NCI-H2196 (cell line): Measurements from ENCODE around the gene ZNG1B.
"Not testable (repeated sequence)": the region's sequence is repeated elsewhere in the genome, so short reads cannot be mapped to it uniquely, and the experiment has no call there.

Source experiments
- DNase-seq: peaks from one replicate; lab custom pipeline; 2025; ENCODE audit not compliant: unreplicated experiment; lab: John Stamatoyannopoulos, UW

The ZNG1B gene

DNA sequence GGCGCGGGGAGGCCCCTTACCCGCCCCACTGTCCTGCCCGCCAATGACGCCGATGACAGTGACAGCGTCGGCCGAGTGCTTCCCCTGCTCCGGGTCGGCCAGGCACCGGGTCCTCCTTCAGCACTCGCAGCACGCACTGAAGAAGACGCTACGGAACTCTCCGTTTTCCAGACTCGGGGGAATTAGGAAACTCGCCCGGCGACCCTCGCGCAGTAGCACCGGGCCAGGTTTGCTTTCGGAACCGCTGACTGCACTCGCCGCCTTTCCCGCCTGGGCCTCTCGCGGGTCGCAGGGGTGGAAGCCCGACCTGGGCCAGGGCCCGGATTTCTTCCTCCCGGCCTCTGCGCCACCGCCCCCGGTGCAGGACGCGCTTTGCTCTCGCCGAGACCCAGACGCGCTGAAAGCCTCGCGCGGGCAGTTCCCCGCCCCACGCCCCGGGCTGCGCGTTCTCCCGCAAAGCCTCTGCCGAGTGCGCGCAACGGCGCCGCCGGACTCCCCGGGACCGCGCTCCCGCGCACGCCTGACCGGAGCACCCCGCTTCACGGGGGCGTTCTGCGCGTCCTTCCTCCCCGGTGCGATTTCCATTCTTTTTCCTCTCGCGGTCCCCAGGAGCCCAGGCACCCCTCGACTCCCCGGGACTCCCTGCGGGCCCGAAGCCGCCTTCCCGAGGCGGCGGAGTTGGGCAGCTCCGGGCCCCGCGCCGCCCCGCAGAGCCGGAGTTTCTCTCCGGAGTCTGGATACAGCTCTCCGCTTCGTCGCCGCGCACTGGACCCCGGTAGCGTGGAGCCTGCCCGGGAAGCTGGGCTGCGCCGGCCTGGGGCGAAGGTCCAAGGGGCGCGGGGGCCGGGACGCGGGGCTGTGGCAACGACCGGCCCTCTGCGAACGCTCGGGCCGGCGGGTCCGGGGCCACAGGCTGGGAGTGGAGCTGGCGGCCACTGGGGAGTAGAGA, 65.9 kb downstream of the ZNG1B start:
- DNase-seq: not testable (repeated sequence)

DNA sequence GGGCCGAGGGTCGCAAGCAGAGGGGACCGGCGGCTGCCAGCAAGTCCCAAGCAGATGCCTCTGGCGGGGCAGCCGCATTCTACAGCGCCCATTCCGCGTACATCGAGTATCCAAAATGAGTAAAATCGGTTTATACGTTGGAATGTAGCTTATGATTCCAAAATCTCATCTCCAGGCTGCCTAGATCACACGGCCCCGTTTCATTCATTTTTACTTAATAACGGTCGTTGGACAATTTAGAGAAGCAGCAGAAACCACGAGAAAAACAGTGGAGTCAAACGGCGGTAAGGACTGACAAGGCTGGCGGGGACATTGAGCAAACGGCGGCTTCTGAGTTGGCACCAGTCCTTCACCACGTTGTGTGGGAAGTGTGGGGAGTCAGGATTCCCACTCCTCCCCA, 66.6 kb downstream of the ZNG1B start:
- DNase-seq: not testable (repeated sequence)

DNA sequence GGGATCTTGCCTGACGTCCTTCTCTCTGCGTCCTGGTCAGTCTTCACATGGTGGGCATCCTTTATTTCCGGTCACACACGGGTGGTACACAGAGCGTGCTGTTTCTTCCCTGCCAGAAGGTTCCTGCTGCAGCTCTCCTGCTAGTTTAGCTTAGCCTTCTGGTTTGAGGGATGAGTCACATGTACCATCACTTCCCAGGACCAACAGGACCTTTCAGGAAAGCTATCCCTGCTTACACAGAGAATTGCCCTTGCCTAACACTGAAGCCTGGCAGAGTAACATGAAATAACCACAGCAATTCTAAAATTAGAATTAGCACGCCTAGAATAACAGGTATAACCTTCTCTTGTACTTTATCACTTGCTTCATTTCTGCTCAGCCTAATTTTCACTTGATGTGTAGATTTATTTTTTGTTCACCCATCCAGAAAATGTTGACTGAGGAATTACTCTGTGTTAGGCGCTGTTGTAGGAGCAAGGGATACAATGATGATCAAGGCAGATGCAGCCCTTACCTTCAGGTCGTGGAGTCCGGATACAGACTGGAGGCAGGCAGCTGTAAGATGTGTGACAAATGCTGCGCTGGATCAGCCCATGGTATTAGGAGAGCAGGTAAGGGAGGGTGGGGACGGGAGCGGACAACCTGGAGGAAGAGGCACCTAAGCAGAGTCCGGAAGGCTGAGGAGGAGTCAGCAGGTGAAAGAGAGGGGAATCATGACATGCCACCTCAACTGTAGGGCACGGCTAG, 70.1 kb downstream of the ZNG1B start:
- not testable (repeated sequence) for DNase-seq

DNA sequence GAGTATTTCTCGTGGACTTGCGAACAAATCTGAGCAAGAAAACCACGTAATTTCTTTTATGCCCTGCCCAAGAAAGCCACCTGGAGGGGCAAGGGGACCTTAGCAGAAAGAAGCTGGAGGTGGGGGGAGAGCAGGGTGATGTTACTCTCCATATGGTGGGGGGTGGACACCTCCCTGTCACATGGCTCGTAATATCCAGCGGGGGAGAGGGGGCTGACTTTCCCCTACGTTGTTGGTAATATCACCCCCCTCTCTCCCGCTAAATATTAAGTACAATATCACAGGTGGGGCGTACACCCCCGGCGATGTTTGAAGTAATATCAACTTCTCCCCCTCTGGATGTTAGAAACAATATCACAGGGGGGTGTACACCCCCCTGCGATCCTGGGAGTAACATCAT, 70.7 kb downstream of the ZNG1B start:
- not testable (repeated sequence) for DNase-seq

DNA sequence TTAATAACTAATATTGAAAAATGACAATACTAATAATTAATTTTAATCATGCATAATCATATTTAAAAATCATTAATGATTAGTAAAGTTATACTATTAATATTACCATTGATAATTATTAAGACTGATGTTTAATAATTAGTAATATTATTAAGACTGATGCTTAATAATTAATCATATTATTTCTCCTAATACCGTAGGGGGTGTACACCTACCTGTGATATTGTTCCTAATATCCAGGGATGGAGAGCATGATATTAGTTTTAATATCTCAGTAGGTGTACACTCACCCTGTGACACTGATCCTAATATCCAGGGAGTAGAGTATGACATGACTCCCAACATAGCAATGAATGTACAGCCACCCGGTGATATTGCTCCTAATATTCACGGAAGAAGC, 73.4 kb downstream of the ZNG1B start:
- not testable (repeated sequence) for DNase-seq

DNA sequence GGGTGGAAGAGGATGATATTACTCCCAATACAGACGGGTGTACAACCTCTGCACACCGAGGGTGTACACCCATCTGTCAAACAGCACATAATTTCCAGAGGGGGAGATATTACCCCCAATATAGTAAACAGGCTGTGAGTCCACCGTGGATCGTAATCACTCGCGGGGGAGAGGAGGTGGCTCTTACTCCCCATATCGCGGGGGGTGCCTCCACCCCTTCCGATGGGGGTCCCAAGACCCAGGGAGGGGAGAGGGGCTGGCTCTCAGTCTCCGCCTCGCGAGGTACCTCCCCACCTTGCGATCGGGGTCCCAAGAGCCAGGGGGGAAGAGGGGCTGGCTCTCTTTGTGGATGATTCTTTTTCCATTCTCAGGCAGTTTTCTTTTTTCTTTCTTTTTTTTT, 74.4 kb downstream of the ZNG1B start:
- not testable (repeated sequence) for DNase-seq

DNA sequence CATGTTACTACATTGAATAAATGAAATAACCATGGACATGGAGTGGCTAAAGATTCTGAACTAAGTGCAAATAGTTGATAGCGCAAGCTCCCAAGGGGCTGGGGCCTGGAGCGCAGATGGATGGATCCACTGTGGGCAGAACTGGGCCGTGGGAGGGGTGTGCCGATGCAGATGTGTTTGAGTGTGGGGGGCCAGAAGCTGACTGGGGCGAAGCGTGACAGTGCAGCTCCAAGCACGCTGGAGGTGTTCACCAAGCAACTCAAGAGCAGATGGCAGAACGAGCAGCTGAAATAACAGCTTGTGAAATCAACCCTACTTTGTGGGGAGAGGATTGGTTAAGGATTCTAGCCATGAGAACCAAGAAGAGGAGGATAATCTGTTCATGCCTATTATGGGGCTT, 78.0 kb downstream of the ZNG1B start:
- DNase-seq: not testable (repeated sequence)

DNA sequence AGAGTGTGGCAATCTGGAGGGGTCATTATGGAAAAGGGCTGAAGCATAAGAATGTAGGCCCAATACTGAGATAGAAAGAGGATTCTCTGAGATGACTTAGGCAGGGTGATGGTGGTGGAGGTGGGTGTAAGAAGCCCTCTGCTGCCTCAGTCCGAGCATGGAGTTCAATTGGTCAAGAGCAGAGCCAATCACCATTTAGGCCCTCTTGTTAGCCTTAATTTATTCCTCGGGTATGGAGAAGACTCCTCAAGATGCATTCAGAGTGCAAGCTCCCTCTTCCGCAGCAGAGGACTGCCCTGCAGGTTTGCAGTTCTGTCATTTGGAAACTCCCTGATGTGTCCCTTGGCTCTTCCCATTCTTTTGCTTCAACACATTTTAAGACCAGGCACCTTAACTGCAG, 78.5 kb downstream of the ZNG1B start:
- DNase-seq: not testable (repeated sequence)

DNA sequence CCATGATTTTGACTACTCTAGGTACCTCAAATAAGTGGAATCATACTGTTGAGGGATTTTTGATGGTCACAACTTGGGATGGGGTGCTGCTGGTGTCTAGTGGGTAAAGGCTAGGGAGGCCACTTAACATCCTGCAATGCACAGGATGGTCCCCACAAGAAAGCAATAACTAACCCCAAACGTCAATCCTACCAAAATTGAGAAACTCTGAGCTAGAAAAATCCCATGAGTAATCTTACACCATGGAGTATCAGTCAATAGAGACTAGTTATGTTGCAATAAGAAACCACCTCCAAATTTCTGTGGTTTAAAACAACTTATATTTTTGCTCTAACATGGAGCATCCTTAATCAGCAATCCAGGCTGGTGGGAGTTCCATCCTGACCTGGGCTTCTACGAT, 79.5 kb downstream of the ZNG1B start:
- DNase-seq: not testable (repeated sequence)

DNA sequence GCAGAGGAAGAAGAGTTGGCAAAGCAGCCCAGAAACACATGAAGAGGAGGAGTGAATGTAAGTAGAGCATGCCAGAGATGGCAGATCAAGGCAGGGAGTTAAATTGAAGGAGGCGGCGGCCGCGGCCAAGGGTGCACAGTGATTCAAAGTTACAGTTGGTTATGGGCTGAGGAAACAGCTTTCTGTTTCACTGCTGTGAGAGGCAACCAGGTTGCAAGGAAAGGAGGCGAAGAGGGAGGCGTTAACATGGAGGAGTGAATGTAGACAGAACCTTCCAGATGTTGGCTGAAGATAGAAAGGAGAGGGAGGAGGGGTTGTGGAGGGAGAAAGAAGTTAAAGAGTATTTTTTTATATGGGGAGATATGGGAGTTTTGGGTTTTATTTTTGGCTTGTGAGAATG, 83.3 kb downstream of the ZNG1B start:
- not testable (repeated sequence) for DNase-seq

DNA sequence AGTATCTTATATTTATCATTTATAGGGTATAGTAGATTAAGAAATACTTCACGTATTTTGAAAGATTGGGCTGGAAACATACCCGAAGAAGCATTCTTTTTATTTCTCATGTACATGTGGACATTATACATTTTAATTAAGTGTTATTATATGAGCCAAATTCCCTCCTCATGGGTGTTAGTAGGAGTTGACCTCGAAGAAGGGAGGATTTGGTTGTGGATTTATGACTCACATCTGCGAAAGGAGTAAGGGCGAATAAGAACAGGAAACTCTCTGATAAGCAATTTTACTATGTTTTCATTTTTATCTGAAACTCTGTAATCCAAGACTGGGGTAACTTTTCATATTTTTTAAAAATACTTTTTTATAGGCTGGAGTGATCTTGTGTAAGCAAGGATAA, 84.0 kb downstream of the ZNG1B start:
- not testable (repeated sequence) for DNase-seq

DNA sequence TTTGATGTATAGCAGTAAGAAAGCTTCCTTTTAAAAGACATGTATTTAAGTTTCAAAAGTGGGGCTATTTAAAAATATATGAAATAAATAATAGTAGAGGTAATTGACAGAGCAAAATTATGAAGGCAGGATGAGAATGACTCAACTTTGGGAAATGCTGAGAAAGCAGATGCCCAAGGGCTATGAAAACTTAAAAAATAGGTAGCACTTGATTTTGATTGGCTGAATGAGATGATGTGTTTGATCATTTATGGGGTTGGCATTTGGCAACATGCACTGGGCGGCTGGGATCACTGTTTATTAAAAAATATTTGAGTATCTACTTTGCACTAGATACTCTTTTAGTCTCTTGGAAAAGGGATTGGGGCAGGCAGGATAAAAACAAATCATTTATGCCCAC, 87.5 kb downstream of the ZNG1B start:
- not testable (repeated sequence) for DNase-seq

DNA sequence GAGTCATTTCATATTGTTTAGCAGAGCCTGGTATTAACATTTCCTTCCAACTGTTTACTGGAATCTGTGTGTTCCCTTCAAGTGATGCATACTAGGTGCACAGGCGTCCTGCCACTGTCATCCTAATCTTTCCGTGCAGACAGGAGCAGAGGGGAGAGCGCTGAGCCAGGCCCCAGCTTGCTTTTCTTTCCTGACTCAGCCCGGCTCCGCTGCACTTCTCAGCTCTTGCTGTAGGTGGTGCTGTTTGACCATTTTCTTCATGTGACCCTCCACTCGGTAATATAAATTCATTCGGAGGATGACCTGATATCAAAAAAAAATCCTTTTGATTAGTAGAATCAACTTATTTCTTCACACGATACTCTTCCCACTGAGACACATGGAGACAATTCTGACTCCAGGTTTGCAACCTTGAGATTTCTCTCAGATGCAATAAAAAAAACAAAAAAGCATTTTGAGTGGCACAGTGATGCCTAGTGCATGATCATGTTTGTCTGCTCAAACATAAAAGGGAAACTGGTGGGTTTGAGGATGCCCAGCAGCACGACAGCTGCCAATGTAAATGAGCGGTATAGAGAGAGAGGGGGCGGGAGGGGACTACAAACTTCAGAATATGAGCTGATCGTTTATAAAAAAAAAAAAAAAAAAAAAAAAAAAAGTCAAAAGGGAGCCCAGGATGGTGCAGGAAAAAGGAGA, 90.0 kb downstream of the ZNG1B start:
- not testable (repeated sequence) for DNase-seq

DNA sequence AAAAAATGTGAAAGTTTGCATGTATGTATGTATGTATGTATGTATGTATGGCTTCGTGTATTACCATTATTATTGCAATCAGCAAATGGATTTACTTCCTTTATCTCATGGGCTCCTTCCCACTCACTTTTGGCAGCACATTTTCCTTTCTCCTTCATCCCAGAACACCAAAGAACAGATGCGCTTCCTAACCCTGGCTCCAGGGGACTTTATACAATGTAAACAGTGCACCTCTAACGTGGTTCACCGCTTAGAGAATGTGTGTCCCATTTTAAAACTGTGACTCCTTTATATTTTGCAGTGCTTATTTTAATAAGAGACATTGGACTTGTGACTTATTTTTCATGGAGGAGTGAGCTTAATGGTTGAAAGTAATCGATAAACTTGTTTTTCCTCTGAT, 90.6 kb downstream of the ZNG1B start:
- not testable (repeated sequence) for DNase-seq

DNA sequence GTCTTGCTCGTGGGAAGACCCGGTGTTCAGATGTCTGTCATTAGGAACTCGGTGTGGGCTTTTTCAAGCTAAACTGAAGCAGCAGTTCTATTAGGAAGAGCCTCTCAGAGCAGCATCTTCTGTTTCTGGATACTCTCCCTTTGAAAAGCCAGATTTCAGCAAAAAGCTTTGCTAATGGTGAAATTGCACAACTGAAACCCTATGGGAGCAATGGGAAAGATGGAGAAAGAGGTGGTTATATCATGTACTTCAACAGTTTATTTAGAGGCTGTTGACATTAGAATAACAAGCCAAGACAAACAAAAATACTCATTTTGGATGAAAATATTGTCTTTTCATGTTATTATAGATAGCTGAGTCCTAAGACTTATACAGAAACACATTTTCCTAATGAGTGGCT, 91.4 kb downstream of the ZNG1B start:
- DNase-seq: not testable (repeated sequence)

DNA sequence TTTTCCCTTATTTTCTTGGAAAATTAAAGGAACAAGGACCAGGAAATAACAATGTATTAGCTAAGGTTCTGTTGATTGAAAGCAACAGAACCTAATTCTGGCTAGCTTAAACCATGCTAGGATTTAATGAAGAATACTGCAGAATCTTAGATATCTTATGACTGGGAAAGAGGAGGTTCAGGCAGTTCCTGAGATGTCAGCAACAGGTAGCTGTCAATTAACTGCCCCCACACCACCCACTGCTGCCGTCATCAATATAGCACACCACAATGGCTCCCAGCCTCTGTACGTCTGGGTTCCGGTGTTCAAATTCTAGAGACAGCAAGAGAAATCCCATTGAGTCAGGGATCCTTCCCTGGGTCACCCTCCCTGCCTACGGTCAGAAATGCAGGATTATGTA, 95.5 kb downstream of the ZNG1B start:
- DNase-seq: not testable (repeated sequence)

DNA sequence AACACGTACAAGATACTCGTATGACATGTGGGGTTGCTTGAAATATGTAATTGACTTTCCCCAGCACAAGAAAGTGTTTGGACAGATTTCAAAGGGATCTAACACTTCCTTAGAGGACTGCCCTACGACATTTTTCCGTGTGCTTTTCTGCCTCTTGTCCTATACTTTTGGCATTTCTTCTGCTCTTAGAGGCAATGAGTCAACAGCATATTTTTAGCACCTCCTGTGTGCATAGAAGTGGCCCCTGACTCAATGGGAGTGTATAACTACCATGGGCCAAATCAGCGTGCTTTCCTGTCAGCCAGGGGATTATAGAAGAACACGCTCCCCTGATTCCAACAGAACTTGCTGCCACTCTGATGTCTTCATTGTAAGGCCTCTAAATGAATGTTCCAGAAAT, 99.1 kb downstream of the ZNG1B start:
- not testable (repeated sequence) for DNase-seq

DNA sequence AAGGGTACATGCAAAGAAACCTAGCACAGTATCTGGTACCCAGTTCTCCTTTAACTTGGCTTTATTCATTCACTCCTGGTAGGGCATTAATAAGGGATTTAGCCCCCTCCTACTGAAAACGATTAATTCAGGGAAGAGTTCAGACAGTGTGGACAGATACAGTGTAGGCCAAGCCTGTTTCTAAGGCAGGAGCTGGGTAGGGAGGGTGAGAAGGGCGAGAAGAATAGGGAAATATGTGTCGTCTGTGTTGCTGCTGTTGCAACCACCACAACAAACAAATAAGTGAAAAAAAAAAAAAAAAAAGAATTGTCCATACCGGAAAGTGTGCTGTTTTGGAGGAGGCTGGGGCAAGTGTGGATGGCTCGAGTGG, 103.3 kb downstream of the ZNG1B start:
- not testable (repeated sequence) for DNase-seq

DNA sequence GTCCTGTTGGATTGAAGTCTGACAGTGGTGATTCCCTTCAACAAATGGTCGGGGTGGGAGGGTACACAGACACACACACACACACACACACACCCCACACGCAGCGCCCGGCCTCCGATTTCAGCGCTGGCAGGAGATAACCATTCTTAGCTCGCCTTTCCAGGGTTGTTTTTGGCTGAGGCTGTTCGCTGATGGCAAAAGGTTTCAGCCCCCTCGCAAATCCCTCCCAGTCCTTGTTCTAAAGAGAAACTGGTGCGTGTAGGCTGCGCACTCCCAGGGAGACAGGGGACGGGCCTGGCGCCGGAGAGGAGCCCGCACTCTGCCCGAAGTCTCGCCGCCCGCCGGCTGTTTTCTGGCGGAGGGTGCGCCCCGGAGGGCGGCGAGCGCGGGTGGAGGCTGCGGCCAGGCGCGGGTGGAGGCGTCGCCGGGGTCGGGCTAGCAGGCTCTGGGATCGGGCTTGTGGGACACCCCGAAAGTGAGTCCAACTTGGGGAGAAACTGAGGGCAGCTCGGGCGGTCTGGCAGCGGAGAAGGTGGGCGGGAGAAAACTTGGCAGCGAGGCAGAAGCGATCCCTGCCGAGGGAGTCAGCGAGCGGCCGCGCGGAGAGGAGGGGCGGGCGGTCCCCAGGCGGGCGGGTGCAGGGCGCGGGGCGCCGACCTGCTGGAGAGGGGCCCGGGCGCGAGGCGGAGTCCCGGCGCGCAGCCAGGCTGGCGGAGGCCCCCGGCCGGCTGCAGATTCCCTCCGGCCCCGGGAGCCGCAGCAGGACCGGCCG, 103.9 kb downstream of the ZNG1B start:
- DNase-seq: not testable (repeated sequence)

DNA sequence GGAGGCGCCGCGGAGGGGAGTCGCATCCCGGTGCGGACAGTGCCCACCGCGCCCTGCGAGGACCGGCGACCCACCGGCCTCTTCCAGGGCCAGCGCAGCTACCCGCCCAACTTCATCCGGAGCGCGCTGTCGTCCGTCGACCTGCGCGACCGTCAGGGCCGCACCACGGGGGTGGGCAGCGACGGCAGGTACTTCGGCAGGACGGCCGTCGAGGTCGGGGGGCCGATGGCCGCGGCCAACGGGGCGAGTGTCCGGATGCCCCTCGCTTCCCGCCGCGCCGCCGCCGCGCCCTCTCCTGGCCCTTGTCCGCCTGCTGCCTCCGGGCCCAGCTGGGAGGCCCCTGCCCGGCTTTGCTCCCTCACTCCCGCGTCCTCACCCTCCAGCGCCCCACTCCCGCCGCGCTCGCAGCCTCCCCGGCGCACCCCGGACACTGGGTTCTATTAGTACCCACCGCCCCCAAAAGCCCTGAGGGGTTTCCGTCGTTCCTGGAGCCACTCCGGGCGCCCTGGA, 104.5 kb downstream of the ZNG1B start:
- DNase-seq: not testable (repeated sequence)
